Mammary epithelial cell (primary cell): ENCODE data around the gene CSGALNACT2.

Experiments used
- EZH2 ChIP-seq: IDR thresholded peaks from 2 replicates; pipeline ENCODE4 v1.6.1; 2012; ENCODE audit warnings: low read length, inconsistent platforms, borderline replicate concordance
- TF ChIP-seq, protein P1 (sequence below), 2 donors: IDR thresholded peaks in 1 of 2; conservative IDR thresholded peaks in 1 of 2; 2 replicates each; pipeline ENCODE4 v1.5.1; 2011 to 2012; ENCODE audit warnings: inconsistent platforms in 2 of 2, low read length in 2 of 2, mild to moderate bottlenecking in 2 of 2, control low read depth in 1 of 2, low read depth in 1 of 2; ENCODE audit not compliant: insufficient read depth in 1 of 2; ENCODE audit errors: extremely low read depth in 1 of 2

DNA sequence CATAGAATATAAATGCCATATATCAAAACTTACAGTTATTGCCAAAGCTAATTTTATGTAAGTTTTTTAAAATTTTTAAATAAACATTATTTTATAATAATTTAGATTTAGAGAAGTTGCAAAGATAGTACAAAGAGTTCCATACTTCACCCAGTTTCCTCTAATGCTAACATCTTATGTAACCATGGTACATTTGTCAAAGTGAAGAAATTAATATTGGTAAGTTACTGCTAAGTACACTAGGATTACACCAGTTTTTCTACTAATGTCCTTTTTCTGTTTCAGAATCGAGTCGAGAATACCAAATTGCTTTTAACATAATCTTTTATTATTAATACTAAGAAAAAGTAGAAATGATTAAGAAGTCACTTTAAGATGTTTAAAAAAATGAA lies 29.2 kb downstream of the CSGALNACT2 start:
- TF ChIP-seq, protein P1, sequence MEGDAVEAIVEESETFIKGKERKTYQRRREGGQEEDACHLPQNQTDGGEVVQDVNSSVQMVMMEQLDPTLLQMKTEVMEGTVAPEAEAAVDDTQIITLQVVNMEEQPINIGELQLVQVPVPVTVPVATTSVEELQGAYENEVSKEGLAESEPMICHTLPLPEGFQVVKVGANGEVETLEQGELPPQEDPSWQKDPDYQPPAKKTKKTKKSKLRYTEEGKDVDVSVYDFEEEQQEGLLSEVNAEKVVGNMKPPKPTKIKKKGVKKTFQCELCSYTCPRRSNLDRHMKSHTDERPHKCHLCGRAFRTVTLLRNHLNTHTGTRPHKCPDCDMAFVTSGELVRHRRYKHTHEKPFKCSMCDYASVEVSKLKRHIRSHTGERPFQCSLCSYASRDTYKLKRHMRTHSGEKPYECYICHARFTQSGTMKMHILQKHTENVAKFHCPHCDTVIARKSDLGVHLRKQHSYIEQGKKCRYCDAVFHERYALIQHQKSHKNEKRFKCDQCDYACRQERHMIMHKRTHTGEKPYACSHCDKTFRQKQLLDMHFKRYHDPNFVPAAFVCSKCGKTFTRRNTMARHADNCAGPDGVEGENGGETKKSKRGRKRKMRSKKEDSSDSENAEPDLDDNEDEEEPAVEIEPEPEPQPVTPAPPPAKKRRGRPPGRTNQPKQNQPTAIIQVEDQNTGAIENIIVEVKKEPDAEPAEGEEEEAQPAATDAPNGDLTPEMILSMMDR (conservative IDR thresholded peaks at IDR 0.05 in 1 of 2, IDR thresholded peaks at IDR 0.05 in 1 of 2; ENCODE audit: extremely low read depth in 1 of 2, insufficient read depth in 1 of 2, low read depth in 1 of 2, low read length in 2 of 2) = no peak
- no peak for TF ChIP-seq EZH2
